GM12878 (cell line): ENCODE data around the gene TARM1. TPM values are rescaled to one million over a fixed set of nuclear protein-coding genes. Genes with fewer than 3 reads are reported as not detected.
A peak's percentile ranks its signal among the peaks of the same experiment; 100 is the strongest.

Experiments
- BCL11A ChIP-seq: IDR thresholded peaks from 2 replicates; pipeline ENCODE4 v1.6.1; 2011; ENCODE audit warnings: low read depth, low read length
- CUX1 ChIP-seq: IDR thresholded peaks from 2 replicates; pipeline ENCODE4 v1.6.1; 2012; ENCODE audit warnings: improper control_type of control experiment, low read depth, low read length; ENCODE audit not compliant: insufficient replicate concordance
- NRF1 ChIP-seq: conservative IDR thresholded peaks from 2 replicates; pipeline ENCODE4 v1.6.1; 2011; ENCODE audit warnings: mild to moderate bottlenecking, low read depth, low read length, improper control_type of control experiment
- POLR2A ChIP-seq: IDR thresholded peaks from 2 replicates; pipeline ENCODE4 v1.6.1; 2011; ENCODE audit warnings: low read depth, mild to moderate bottlenecking, low read length
- POLR2AphosphoS5 ChIP-seq: IDR thresholded peaks from 2 replicates; pipeline ENCODE4 v1.6.1; 2011; ENCODE audit warnings: mild to moderate bottlenecking, low read length, inconsistent platforms
- polyA plus RNA-seq, 11 experiments: library from polyadenylated mRNA; depleted of rRNA in 4 of 11; unstranded in 6 of 11; stranded (reverse) in 5 of 11; fragments of >200 nt; fragmentation: Nextera tagmentation in 4 of 11; fragmentation: Illumina TruSeq in 1 of 11; extraction: Ambion mirVana in 4 of 11; extraction: Trizol in 1 of 11; gene quantifications; 1 replicate in 1 of 11; 2 replicates in 10 of 11; pipeline versions ENCODE4 v1.2.1 to v1.2.3, GENCODE V29; 2011 to 2016; ENCODE audit warnings: inconsistent platforms in 2 of 11, missing spikeins in 2 of 11, low read depth in 1 of 11
- total RNA-seq, 4 experiments: library from RNA; depleted of rRNA in 3 of 4; stranded (reverse); fragments of >200 nt in 3 of 4; fragmentation: Illumina TruSeq in 1 of 4; extraction: Trizol in 1 of 4; gene quantifications; 2 replicates each; pipeline versions ENCODE4 v1.2.1 to v1.2.3, GENCODE V29; 2013 to 2021
- TF ChIP-seq, protein P1 (sequence below): fragments of 450-650 bp; IDR thresholded peaks from 2 replicates; pipeline ENCODE4 v1.6.1; 2016; ENCODE audit warnings: mild to moderate bottlenecking

The TARM1 gene
- total and polyA plus RNA-seq, 10 of the 15 experiments (the other 5 are each of a cell fraction or from before 2014, with no cell fraction given): not detected

GRCh38 chr19:54102421-54103169, 21.4 kb upstream of the TARM1 start, which contains the start of gene NDUFA3 (continued):
- no peak for TF ChIP-seq CUX1
- TF ChIP-seq BCL11A: no peak
- TF ChIP-seq, protein P1, sequence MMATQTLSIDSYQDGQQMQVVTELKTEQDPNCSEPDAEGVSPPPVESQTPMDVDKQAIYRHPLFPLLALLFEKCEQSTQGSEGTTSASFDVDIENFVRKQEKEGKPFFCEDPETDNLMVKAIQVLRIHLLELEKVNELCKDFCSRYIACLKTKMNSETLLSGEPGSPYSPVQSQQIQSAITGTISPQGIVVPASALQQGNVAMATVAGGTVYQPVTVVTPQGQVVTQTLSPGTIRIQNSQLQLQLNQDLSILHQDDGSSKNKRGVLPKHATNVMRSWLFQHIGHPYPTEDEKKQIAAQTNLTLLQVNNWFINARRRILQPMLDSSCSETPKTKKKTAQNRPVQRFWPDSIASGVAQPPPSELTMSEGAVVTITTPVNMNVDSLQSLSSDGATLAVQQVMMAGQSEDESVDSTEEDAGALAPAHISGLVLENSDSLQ: 0 out of 2 replicates have a peak, but pooled peaks have one; percentile 27
- TF ChIP-seq POLR2A: peak; percentile 94
- TF ChIP-seq POLR2AphosphoS5: peak; percentile 96
- peak; percentile 99 for TF ChIP-seq NRF1
- TF ChIP-seq, all 136 proteins: peak for 46
